Fibroblast of lung (primary cell): Measurements from ENCODE around the gene IBA57. TPM values are rescaled to one million over a fixed set of nuclear protein-coding genes. Genes with fewer than 3 reads are reported as not detected.

Source experiments
- DNase-seq, 2 donors: peaks; one replicate each; pipeline versions ENCODE4 v3.0.0 to v3.0.0-alpha.2; 2010; ENCODE audit warnings: low read depth in 2 of 2
- H2AFZ ChIP-seq: 2 replicates; pipeline ENCODE4 v1.5.1; 2012; ENCODE audit warnings: low read length, control low read depth, inconsistent platforms
- H3K27ac ChIP-seq: 2 replicates; pipeline ENCODE4 v1.5.1; 2011; ENCODE audit warnings: low read length, control low read depth; ENCODE audit not compliant: insufficient read depth
- H3K27me3 ChIP-seq: 2 replicates; pipeline ENCODE4 v1.5.1; 2011; ENCODE audit warnings: mild to moderate bottlenecking, low read length; ENCODE audit not compliant: control insufficient read depth, insufficient read depth
- H3K36me3 ChIP-seq: 2 replicates; pipeline ENCODE4 v1.5.1; 2011; ENCODE audit warnings: low read length; ENCODE audit not compliant: control insufficient read depth, insufficient read depth
- H3K4me1 ChIP-seq: 2 replicates; pipeline ENCODE4 v1.5.1; 2011; ENCODE audit warnings: low read length; ENCODE audit not compliant: control insufficient read depth, insufficient read depth; ENCODE audit errors: extremely low read depth
- H3K4me2 ChIP-seq: 2 replicates; pipeline ENCODE4 v1.5.1; 2011; ENCODE audit warnings: low read length, control low read depth; ENCODE audit not compliant: insufficient read depth; ENCODE audit errors: extremely low read depth
- H3K4me3 ChIP-seq, 4 experiments: fragments of 200-600 bp in 1 of 4; sonication (generic) in 1 of 4; replicated peaks in 1 of 4; 2 replicates each; pipeline ENCODE4 v1.5.1; 2011 to 2016; ENCODE audit warnings: low read length in 4 of 4, low read depth in 3 of 4, mild to moderate bottlenecking in 3 of 4, control low read depth in 2 of 4, inconsistent platforms in 1 of 4, mixed read lengths in 1 of 4; ENCODE audit not compliant: insufficient read depth in 1 of 4; ENCODE audit errors: control extremely low read depth in 1 of 4
- H3K79me2 ChIP-seq: 2 replicates; pipeline ENCODE4 v1.5.1; 2012; ENCODE audit warnings: mild to moderate bottlenecking, low read length, inconsistent platforms; ENCODE audit not compliant: control insufficient read depth, insufficient read depth
- H3K9ac ChIP-seq: 2 replicates; pipeline ENCODE4 v1.5.1; 2011; ENCODE audit warnings: mild to moderate bottlenecking, low read length, control low read depth; ENCODE audit not compliant: insufficient read depth
- H3K9me3 ChIP-seq: 2 replicates; pipeline ENCODE4 v1.5.1; 2012; ENCODE audit warnings: low read depth, low read length; ENCODE audit not compliant: control insufficient read depth, insufficient read depth
- H4K20me1 ChIP-seq: 2 replicates; pipeline ENCODE4 v1.5.1; 2011; ENCODE audit warnings: low read length; ENCODE audit not compliant: control insufficient read depth, insufficient read depth; ENCODE audit errors: extremely low read depth
- EZH2 ChIP-seq: IDR thresholded peaks from 2 replicates; pipeline ENCODE4 v1.5.1; 2012; ENCODE audit warnings: low read length, control low read depth, mild to moderate bottlenecking; ENCODE audit errors: missing control alignments
- polyA plus RNA-seq, 2 donors: library from polyadenylated mRNA; depleted of rRNA in 1 of 2; stranded (reverse) in 1 of 2; unstranded in 1 of 2; fragments of >200 nt; gene quantifications; 2 replicates each; pipeline ENCODE4 v1.2.1, GENCODE V29; 2011 to 2012; ENCODE audit warnings: missing spikeins in 1 of 2
- total RNA-seq: library from RNA; depleted of rRNA; stranded (reverse); fragments of >200 nt; gene quantifications from 2 replicates; pipeline ENCODE4 v1.2.1, GENCODE V29; 2014
- TF ChIP-seq, protein P1 (sequence below), 2 donors: IDR thresholded peaks in 1 of 2; conservative IDR thresholded peaks in 1 of 2; 1 replicate in 1 of 2; 2 replicates in 1 of 2; pipeline ENCODE4 v1.5.1; 2011 to 2012; ENCODE audit warnings: low read length in 2 of 2, control low read depth in 1 of 2, inconsistent platforms in 1 of 2, low read depth in 1 of 2, mild to moderate bottlenecking in 1 of 2

IBA57 gene
- total and polyA plus RNA-seq, 2 donors (not counting 1 experiment from before 2014, with no cell fraction given) = 1.4 to 3.8 TPM

DNA sequence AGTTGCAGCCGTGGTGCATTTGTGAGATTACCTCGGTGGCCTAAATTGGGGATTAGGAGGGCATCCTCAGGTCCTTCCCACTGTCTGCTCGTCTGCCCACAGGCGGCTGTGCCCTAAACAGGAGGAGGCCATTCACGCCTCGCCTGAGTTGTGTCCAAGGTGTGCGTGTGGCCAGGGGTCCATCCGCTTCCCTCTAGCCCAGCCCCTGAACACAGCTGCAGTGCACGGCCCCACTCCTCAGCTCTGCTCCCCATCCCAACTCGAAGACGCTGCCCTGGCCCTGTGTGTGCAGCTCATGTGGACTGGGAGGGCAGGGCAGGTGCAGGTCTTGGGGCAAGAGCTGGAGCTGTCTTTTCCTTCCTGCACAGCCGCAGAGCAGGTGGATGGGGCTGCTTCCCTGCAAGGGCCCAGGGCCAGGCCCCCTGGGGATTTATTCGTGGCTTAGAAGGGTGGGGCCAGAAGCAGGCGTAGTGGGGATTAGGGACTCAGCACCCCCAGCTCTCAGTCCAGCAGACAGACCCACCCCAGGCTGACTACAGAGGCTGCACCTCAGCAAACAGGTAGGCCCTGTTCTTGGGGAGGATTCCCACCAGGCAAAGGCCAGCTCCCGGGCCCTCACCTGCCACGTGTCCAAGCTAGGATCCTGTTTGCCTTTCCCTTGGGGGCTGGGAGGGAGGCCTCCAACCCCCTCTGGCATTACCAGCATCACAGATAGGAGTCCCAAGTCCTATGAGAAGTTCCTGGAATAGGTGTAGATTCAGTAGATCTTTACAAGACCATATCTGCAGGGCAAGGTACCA lies 21.2 kb upstream of the IBA57 start:
- Histone ChIP-seq H3K4me1 (peaks cover 24% of the 10 kb centered on the region), H4K20me1 (no peaks in the 10 kb centered on the region), H3K27me3 (no peaks in the 10 kb centered on the region), H3K4me2 (no peak overlapping the region), H3K79me2 (peaks cover 81% of the 10 kb centered on the region), H3K9me3 (no peaks in the 10 kb centered on the region), H3K9ac (no peak overlapping the region), H3K27ac (no peak overlapping the region), H3K36me3 (peaks cover 20% of the 10 kb centered on the region), H2AFZ (no peak overlapping the region), H3K4me3 (no peak overlapping the region)
- TF ChIP-seq EZH2 = no peak
- TF ChIP-seq, protein P1, sequence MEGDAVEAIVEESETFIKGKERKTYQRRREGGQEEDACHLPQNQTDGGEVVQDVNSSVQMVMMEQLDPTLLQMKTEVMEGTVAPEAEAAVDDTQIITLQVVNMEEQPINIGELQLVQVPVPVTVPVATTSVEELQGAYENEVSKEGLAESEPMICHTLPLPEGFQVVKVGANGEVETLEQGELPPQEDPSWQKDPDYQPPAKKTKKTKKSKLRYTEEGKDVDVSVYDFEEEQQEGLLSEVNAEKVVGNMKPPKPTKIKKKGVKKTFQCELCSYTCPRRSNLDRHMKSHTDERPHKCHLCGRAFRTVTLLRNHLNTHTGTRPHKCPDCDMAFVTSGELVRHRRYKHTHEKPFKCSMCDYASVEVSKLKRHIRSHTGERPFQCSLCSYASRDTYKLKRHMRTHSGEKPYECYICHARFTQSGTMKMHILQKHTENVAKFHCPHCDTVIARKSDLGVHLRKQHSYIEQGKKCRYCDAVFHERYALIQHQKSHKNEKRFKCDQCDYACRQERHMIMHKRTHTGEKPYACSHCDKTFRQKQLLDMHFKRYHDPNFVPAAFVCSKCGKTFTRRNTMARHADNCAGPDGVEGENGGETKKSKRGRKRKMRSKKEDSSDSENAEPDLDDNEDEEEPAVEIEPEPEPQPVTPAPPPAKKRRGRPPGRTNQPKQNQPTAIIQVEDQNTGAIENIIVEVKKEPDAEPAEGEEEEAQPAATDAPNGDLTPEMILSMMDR (conservative IDR thresholded peaks at IDR 0.05 in 1 of 2, IDR thresholded peaks at IDR 0.05 in 1 of 2; ENCODE audit: low read depth in 1 of 2, low read length in 2 of 2) = no peak
- no peak for DNase-seq

DNA sequence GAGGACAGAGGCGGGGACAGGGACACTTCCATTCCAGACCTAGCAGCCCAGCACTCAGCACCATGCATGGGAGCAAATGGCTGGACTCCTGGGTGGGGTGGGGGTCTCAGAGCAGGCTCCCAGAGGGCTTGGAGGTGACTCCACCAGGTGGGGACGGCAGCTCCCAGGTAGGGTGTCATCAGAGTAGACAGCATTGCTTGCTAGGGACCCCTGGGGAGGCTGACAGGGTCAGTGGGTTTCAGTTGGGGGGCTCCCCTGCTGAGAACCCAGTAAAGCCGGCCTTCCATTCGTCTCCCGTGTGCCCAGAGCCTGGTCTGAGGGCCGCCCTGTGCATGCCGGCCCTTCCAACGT lies 20.6 kb upstream of the IBA57 start:
- H4K20me1 ChIP-seq = no peaks in the 10 kb centered on the region
- H3K4me3 ChIP-seq = no peak overlapping the region

More for the DNA sequence above, 20.6 kb upstream of the IBA57 start:
- H3K36me3 ChIP-seq = peaks cover 20% of the 10 kb centered on the region
- H3K27me3 ChIP-seq = no peaks in the 10 kb centered on the region
- no peaks in the 10 kb centered on the region for H3K9me3 ChIP-seq
- peaks cover 81% of the 10 kb centered on the region for H3K79me2 ChIP-seq
- TF ChIP-seq EZH2 = no peak
- TF ChIP-seq, protein P1 (conservative IDR thresholded peaks at IDR 0.05 in 1 of 2, IDR thresholded peaks at IDR 0.05 in 1 of 2; ENCODE audit: low read depth in 1 of 2, low read length in 2 of 2) = no peak
- H3K9ac ChIP-seq = no peak overlapping the region
- peaks cover 30% of the 10 kb centered on the region for H3K4me1 ChIP-seq
- H2AFZ ChIP-seq = no peak overlapping the region
- no peak overlapping the region for H3K4me2 ChIP-seq
- no peak for DNase-seq
- H3K27ac ChIP-seq = no peak overlapping the region
